ENCODE data around the gene KCNK4.

- TF ChIP-seq EZH2 (IDR thresholded peaks at IDR 0.05; ENCODE audit: low read length) (no peak), CTCF (optimal IDR thresholded peaks at IDR 0.05 in 1 of 3, IDR thresholded peaks at IDR 0.05 in 1 of 3, conservative IDR thresholded peaks at IDR 0.05 in 1 of 3; ENCODE audit: extremely low read depth in 1 of 3, insufficient read depth in 2 of 3, low read length in 3 of 3) (no peak)
These were observed 30.9 kb upstream of the KCNK4 start for GRCh38 chr11:64260147-64260708.
